HEK293T (cell line): ENCODE measurements around the gene CLIC5.

Experiments
- ARNT ChIP-seq: fragments of 450-650 bp; IDR thresholded peaks from 2 replicates; pipeline ENCODE4 v1.6.1; 2017; ENCODE audit warnings: mild to moderate bottlenecking
- BHLHE40 ChIP-seq: fragments of 450-650 bp; IDR thresholded peaks from 2 replicates; pipeline ENCODE4 v1.6.1; 2016; ENCODE audit warnings: mild to moderate bottlenecking, moderate library complexity, borderline replicate concordance
- ELF4 ChIP-seq: fragments of 450-650 bp; IDR thresholded peaks from 2 replicates; pipeline ENCODE4 v1.6.1; 2017; ENCODE audit warnings: antibody characterized with exemption
- FOXA1 ChIP-seq: fragments of 450-650 bp; IDR thresholded peaks from 2 replicates; pipeline ENCODE4 v1.6.1; 2016; ENCODE audit warnings: mild to moderate bottlenecking
- FOXM1 ChIP-seq: fragments of 450-650 bp; IDR thresholded peaks from 2 replicates; pipeline ENCODE4 v1.6.1; 2017; ENCODE audit warnings: mild to moderate bottlenecking, borderline replicate concordance
- SP1 ChIP-seq: fragments of 450-650 bp; IDR thresholded peaks from 2 replicates; pipeline ENCODE4 v1.6.1; 2017
- SUZ12 ChIP-seq: fragments of 450-650 bp; IDR thresholded peaks from 2 replicates; pipeline ENCODE4 v1.6.1; 2016; ENCODE audit warnings: mild to moderate bottlenecking
- TARDBP ChIP-seq: fragments of 450-650 bp; IDR thresholded peaks from 2 replicates; pipeline ENCODE4 v1.6.1; 2016

GRCh38 chr6:46012834-46013233 lies 2.8 kb downstream of the CLIC5 start:
- no peak for TF ChIP-seq SUZ12
- TF ChIP-seq ARNT: no peak
- TF ChIP-seq SP1: no peak
- no peak for TF ChIP-seq FOXA1
- TF ChIP-seq ELF4: no peak
- no peak for TF ChIP-seq FOXM1
- TF ChIP-seq BHLHE40: no peak
- TF ChIP-seq TARDBP: no peak
